HAP-1 (cell line): ENCODE measurements around the gene IL7R.
"Not testable (repeated sequence)": the region's sequence is repeated elsewhere in the genome, so short reads cannot be mapped to it uniquely, and the experiment has no call there.

Source experiments
- DNase-seq, 2 experiments: peaks; one replicate each; pipeline ENCODE4 v3.0.0-alpha.2; 2016 to 2020; ENCODE audit warnings: low spot score in 2 of 2
- H3K27me3 ChIP-seq: fragments of 250-450 bp; sonication (Bioruptor Pico); 2 replicates; pipeline ENCODE4 v1.5.1; 2020; ENCODE audit warnings: low read depth, mild to moderate bottlenecking, moderate library complexity
- H3K36me3 ChIP-seq: fragments of 250-450 bp; sonication (Bioruptor Pico); replicated peaks from 2 replicates; pipeline ENCODE4 v1.5.1; 2020; ENCODE audit warnings: mild to moderate bottlenecking
- H3K4me1 ChIP-seq: fragments of 250-450 bp; sonication (Bioruptor Pico); 2 replicates; pipeline ENCODE4 v1.5.1; 2020; ENCODE audit warnings: mild to moderate bottlenecking
- H3K4me3 ChIP-seq: fragments of 250-450 bp; sonication (Bioruptor Pico); 2 replicates; pipeline ENCODE4 v1.5.1; 2020; ENCODE audit warnings: mild to moderate bottlenecking, moderate library complexity
- H3K9me3 ChIP-seq: fragments of 250-450 bp; sonication (Bioruptor Pico); 2 replicates; pipeline ENCODE4 v1.5.1; 2020; ENCODE audit warnings: mild to moderate bottlenecking, moderate library complexity
- in situ Hi-C: fragments of 300-500 bp; cut with MboI; formaldehyde crosslinking; loops from 3 replicates; pipeline ENCODE4 v1.14.3; 2020; ENCODE audit warnings: low sequenced_read_pairs, inconsistent platforms, mixed read lengths

The IL7R gene

DNA sequence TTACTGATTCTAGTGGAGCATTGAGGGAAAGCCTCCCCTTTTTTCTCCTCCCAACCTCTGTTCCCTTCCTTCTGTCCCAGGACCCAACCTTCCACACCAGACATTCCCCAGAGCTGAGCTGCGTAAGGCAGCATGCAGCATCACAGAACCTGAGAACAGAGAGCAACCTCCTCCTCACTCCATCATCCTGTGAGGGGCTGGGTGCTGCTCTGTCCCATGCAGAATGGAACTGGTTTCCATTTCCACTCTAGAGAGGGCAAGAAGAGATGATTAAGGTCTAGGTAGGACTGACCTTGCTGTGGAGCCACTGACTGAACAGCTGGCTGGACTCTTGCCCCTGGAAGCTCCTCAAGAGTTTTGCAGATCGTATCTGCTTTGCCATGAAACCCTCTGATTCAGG is 30.1 kb upstream of the IL7R start:
- in situ Hi-C loops: no loop called here
- H3K4me3 ChIP-seq: no peak overlapping the region
- H3K36me3 ChIP-seq: no peaks in the 10 kb centered on the region
- H3K4me1 ChIP-seq: no peaks in the 10 kb centered on the region
- no peak for DNase-seq
- H3K9me3 ChIP-seq: no peaks in the 10 kb centered on the region
- no peaks in the 10 kb centered on the region for H3K27me3 ChIP-seq

DNA sequence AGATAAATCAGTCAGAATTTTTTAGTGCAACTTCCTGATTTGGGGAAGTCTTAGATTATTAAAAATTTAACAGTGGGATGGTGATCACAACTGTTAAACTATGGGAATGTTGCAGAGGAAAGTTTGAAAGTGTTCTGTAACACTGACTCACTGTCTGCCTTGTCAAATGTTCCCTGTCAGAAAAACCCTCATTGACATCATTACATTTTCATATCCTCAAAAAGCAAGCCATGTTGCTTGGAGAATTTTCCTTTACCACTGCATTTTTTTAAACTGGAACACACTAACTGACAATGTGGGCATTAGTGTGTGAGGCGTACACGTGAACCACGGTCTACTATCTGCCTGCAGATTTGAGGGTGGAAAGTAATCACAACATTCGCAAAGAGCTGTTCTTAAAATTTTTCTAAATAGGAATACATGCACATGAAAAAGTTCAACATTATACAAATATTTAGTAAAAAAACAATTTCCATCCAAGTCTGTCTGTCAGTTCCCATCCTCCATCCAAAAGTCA is 28.6 kb upstream of the IL7R start:
- in situ Hi-C loops: no loop called here
- H3K4me1 ChIP-seq: no peaks in the 10 kb centered on the region
- no peak for DNase-seq
- no peaks in the 10 kb centered on the region for H3K36me3 ChIP-seq
- no peak overlapping the region for H3K4me3 ChIP-seq
- no peaks in the 10 kb centered on the region; the same call in 1 of the 2 replicates for H3K27me3 ChIP-seq
- H3K9me3 ChIP-seq: no peaks in the 10 kb centered on the region

DNA sequence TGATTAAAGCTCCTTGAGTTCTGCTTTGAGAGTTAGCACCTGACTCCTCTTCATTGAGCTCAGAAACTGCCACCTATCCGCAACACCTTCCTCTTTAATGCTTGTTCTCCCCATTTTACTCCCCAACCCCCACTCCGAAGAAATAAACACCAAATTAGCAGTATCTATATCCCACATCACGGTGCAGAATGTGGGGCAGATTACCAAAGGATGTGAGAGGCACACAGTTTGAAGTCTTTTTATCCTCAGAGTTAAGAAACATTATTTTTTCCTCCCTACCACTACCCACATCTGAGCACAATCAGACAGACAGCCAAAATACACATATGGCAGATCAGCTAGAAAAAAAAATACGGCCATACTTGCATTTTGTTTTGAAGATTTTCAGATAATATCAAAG is 26.1 kb upstream of the IL7R start:
- Histone ChIP-seq H3K27me3 (no peaks in the 10 kb centered on the region; the same call in 1 of the 2 replicates), H3K9me3 (no peaks in the 10 kb centered on the region), H3K4me1 (no peaks in the 10 kb centered on the region), H3K4me3 (no peak overlapping the region), H3K36me3 (no peaks in the 10 kb centered on the region)
- no peak for DNase-seq
- in situ Hi-C loops: no loop called here

DNA sequence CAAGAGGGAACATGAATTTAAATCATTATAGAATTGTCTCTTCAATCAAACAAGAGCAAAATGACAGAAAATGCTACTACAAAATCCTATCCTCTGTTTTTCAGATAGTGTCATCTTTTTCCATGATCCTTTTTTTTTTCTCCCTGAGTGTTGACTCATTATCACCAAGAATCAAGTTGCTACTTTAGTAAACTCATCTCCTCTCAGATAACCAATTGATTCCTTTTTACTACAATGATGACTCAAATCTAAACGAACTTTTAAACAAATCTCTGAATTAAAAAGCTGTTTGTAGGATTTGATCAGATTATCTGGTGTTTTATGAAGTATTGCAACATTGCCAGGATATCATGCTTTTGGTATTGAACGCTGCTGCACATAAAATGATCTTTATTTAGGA is 23.9 kb upstream of the IL7R start:
- Histone ChIP-seq H3K9me3 (no peaks in the 10 kb centered on the region), H3K4me3 (no peak overlapping the region), H3K4me1 (no peaks in the 10 kb centered on the region), H3K27me3 (no peaks in the 10 kb centered on the region; the same call in 1 of the 2 replicates), H3K36me3 (no peaks in the 10 kb centered on the region)
- in situ Hi-C loops: no loop called here
- no peak for DNase-seq

DNA sequence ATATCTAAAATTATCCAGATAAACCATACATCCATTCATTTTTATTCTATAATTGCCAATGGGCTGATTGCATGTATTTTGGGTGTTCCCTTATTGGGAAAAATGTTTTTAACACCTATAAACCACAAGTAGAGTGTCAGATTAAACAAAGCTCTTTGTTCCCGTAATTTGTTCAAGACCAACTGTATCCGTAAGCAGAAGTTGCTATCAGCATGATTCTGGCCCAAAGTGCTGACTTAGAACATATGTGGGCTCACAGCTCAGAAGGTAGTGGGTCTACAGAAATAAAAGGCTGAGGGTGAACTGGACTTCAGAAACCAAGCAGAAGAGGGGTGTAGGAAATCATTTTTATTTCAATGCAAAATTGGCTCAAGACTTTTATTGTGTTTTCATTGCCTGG is 23.5 kb upstream of the IL7R start:
- in situ Hi-C loops: no loop called here

DNA sequence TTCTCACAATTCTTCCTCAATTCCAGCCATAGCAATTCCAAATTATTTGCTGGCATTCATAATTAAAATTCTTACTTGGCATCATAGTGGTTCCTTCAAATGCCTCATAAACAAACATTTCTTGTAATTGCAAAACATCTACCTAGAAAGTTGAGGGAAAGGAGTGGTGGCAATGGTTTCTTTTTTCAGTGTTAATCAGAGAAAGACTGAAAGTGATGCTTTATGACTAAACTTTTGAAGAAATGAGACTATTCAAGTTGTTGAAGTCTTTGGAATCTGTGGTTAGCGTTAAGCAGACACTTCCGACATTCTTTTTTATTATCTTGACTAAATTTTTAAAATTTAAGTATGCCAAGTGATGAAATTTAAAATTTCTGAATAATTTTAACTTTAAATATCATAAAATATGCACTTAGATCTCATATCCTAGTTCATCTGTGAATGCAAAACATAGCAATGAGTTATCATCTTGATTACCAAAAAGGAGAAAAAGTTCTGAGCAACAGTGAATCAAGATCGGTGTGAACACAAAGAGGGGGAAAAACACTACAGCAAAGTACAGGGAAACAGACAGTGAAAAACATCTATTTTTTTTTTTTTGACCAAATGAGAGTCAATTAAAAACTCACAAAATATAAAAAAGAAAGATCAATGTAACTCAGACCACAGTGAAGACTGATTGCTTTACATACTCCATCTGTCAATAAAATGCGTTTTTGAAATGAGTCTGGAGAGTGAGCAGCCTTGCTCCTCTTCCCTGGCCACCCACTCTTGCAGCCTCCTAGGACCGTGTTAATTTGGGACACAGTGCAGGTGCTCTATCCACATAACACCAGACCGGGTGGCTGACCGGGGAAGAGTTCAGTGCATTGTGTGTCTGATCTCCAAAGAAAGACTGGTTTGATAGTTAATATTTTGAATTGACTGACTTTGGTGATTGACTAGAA is 20.6 kb upstream of the IL7R start:
- no peak for DNase-seq
- in situ Hi-C loops: no loop called here
- H3K36me3 ChIP-seq: no peaks in the 10 kb centered on the region
- H3K27me3 ChIP-seq: no peaks in the 10 kb centered on the region; the same call in 1 of the 2 replicates
- H3K4me3 ChIP-seq: no peak overlapping the region
- H3K4me1 ChIP-seq: no peaks in the 10 kb centered on the region
- H3K9me3 ChIP-seq: no peaks in the 10 kb centered on the region

More for the DNA sequence above, 23.5 kb upstream of the IL7R start:
- Histone ChIP-seq H3K36me3 (no peaks in the 10 kb centered on the region), H3K9me3 (no peaks in the 10 kb centered on the region), H3K4me1 (no peaks in the 10 kb centered on the region), H3K4me3 (no peak overlapping the region), H3K27me3 (no peaks in the 10 kb centered on the region; the same call in 1 of the 2 replicates)
- DNase-seq: no peak

DNA sequence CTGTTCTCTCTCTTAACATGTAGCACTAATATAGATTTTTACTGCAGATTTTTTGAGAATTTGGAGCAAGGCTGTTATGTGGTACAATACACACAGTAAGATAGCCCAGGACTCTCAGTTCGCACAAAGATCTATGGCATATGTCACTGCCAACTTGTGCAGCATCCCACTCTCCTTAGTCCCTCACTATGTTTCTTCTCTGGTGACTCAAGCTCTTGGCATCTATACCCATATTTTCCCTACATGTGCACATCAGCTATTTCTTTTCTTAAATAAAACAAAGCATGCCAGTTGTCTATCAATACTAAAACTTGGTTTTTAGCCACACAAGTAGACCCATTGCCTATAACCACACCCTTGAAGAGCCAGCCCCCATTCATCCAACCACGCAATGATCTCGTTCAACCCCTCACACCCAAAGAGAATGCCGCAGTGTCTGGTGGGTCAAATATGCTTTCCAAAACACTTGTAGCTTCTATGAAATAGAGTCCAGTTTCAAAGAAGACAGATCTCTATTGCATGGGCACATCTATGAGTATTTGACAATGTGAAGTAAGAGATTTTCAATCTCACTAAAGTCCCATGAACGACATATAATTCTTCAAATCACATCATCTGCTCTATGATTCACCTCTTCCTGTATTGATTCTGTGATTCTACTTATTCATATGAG is 18.2 kb upstream of the IL7R start:
- DNase-seq: no peak
- Histone ChIP-seq H3K9me3 (no peaks in the 10 kb centered on the region), H3K4me1 (no peaks in the 10 kb centered on the region), H3K27me3 (no peaks in the 10 kb centered on the region), H3K4me3 (no peak overlapping the region), H3K36me3 (no peaks in the 10 kb centered on the region)
- in situ Hi-C loops: no loop called here

DNA sequence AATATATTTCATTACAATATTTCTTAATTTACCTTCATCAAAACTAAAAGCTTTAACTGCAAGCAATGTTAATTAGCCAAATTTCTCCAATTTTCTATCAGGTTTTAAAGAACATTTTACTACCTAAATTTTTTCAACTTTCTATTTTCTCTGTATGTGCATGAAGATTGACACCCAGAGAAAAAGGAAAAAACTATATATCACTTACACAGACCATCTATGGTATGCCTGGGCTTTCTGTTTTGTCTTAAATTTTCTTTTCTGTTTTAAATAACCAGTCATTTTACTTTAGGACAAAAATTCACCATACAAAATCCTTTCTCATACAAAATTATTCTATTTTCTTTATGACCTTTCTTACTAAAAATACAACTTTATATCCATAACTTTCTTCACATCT is 13.8 kb upstream of the IL7R start:
- Histone ChIP-seq H3K36me3 (no peaks in the 10 kb centered on the region), H3K9me3 (no peaks in the 10 kb centered on the region), H3K27me3 (no peaks in the 10 kb centered on the region), H3K4me1 (no peaks in the 10 kb centered on the region), H3K4me3 (no peak overlapping the region)
- DNase-seq: no peak
- in situ Hi-C loops: no loop called here

DNA sequence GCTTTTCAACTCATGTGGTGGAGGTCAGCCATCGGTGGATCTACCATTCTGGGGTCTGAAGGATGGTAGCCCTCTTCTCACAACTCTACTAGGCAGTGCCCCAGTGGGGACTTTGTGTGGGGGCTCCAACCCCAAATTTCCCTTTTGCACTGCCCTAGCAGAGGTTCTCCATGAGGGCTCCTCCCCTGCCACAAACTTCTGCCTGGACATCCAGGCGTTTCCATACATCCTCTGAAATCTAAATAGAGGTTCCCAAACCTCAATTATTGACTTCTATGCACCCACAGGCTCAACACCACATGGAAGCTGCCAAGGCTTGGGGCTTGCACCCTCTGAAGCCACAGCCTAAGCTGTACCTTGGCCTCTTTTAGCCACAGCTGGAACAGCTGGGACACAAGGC is 11.2 kb upstream of the IL7R start:
- in situ Hi-C loops, H3K36me3 ChIP-seq, DNase-seq, H3K4me3 ChIP-seq, H3K9me3 ChIP-seq, H3K27me3 ChIP-seq, H3K4me1 ChIP-seq: not testable (repeated sequence)

DNA sequence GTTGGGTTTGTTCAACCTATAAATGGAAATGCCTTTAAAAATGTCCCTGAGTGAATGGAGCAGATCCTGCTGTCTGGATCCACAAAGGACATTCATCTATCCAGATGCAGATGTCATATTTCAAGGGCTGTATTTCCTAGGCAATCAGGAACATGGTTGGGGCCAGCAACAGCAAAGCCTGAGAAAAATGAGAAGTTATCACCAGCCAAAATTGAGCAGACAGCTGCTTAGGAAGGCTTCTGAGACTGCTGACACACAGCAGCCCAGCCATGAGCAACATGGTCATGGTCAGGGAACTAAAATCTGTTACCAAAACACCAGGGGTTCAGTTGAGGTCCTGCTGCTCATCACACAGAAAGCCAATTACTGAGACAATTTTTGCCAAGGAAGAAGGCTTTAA is 9.2 kb upstream of the IL7R start:
- no peak for DNase-seq
- Histone ChIP-seq H3K36me3 (no peaks in the 10 kb centered on the region), H3K4me1 (no peaks in the 10 kb centered on the region; the same call in 1 of the 2 replicates), H3K27me3 (no peaks in the 10 kb centered on the region), H3K4me3 (no peak overlapping the region), H3K9me3 (no peaks in the 10 kb centered on the region)
- in situ Hi-C loops: no loop called here

DNA sequence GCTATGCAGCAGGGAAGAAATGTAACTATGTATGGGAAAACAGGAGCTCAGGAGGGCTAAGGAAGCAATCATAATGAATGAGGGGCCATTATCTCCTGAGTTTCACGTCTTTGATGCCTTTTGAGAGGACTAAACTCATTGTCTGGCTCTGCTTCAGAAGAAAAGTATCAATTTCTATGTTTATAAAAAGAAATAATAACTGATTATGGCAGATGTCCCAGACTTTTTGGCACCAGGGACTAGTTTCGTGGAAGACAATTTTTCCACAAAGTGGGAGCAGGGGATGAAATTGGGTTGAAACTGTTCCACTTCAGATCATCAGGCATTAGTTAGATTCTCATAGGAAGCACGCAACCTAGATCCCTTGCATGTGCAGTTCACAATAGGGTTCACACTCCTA is 8.7 kb upstream of the IL7R start:
- in situ Hi-C loops: no loop called here

DNA sequence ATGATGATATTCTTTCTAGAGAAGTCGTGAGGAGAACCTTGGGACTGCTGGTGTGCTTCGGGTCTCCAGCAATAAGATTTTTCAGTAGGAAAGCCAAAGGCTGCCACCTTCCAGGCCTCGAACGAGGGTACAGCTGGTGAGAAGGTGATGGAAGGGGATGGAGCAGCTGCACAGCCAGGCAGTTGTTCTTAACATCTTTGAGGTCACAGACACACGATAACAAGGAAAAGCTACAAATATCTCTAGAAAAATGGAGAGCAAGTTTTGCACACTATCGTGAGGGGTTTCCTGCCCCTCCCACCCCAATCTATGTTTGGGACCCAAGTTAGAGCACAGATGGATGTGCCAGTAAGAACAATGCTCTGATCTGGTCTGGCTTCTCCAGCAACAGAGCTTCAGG is 6.8 kb upstream of the IL7R start:
- H3K36me3 ChIP-seq: no peaks in the 10 kb centered on the region
- no peak for DNase-seq
- in situ Hi-C loops: no loop called here
- H3K27me3 ChIP-seq: no peaks in the 10 kb centered on the region
- H3K4me3 ChIP-seq: no peak overlapping the region
- no peaks in the 10 kb centered on the region for H3K9me3 ChIP-seq
- H3K4me1 ChIP-seq: no peaks in the 10 kb centered on the region; the same call in 1 of the 2 replicates

More for the DNA sequence above, 8.7 kb upstream of the IL7R start:
- Histone ChIP-seq H3K27me3 (no peaks in the 10 kb centered on the region), H3K9me3 (no peaks in the 10 kb centered on the region), H3K4me3 (no peak overlapping the region), H3K4me1 (no peaks in the 10 kb centered on the region; the same call in 1 of the 2 replicates), H3K36me3 (no peaks in the 10 kb centered on the region)
- no peak for DNase-seq

DNA sequence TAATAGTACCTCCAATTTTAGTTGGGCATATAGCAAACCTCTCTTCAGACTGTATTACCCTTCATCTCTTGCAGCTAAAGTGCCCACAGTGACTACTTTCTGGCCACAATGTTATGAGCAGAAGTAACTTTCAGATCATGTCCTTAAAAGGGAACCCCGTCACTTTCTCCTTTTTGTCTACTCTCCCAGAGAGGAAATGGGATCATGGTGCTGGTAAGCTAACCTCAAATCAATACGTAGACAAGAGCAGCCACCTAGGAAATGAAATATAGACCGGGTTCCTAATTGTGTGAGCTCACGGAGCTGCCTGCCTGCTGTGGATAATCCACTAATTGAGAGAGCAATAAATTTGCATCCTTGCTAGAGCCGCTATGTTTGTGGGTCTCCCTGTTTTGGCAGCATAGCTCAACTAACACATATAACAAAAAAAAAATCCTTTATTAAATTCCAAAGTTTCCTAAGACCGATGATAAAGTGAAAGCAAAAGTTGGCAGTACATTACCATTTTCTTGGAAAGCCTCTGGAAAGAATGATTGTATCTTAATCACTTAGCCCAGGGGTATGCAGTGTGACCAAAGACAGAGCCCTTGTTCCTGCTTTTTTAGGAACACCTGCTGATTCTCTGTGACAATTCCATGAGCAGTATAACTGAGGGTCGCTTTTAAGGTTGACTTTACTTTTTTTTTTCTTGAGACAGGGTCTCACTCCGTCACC is 5.6 kb upstream of the IL7R start:
- in situ Hi-C loops: no loop called here
- Histone ChIP-seq H3K4me3 (no peak overlapping the region), H3K27me3 (no peaks in the 10 kb centered on the region), H3K36me3 (no peaks in the 10 kb centered on the region), H3K4me1 (no peaks in the 10 kb centered on the region; the same call in 1 of the 2 replicates), H3K9me3 (no peaks in the 10 kb centered on the region)
- no peak for DNase-seq
